Measurements from ENCODE around the gene TAS2R39.

- no peak for TF ChIP-seq CTCF (IDR thresholded peaks at IDR 0.05)
- TF ChIP-seq ZFX (IDR thresholded peaks at IDR 0.05; ENCODE audit: borderline replicate concordance) = no peak
These were observed 15.8 kb downstream of the TAS2R39 start for GRCh38 chr7:143199040-143199439.

All from 22Rv1 (cell line).